Stimulated activated CD4-positive, alpha-beta T cell treated with anti-CD3 and anti-CD28 coated beads, TNF-alpha, amount 100 ng/mL, for 1 hour (primary cell): Measurements from ENCODE around the gene IGSF23.
"Not testable (repeated sequence)": the region's sequence is repeated elsewhere in the genome, so short reads cannot be mapped to it uniquely, and the experiment has no call there.

Source experiments
- DNase-seq, 3 donors: peaks; one replicate each; pipeline ENCODE4 v3.0.0-alpha.2; 2020; ENCODE audit warnings: low read depth in 3 of 3, low spot score in 1 of 3

The IGSF23 gene

GRCh38 chr19:44587963-44588770 is 25.2 kb upstream of the IGSF23 start:
- DNase-seq: no peak

GRCh38 chr19:44588771-44589112 is 24.6 kb upstream of the IGSF23 start:
- no peak for DNase-seq

- DNase-seq: no peak
Measured at GRCh38 chr19:44590245-44591059, 22.9 kb upstream of the IGSF23 start.

GRCh38 chr19:44591340-44591993 is 21.9 kb upstream of the IGSF23 start:
- DNase-seq: not testable (repeated sequence)

- DNase-seq: no peak
Measured at GRCh38 chr19:44592451-44592890, 20.9 kb upstream of the IGSF23 start.

GRCh38 chr19:44593294-44593693 is 20.1 kb upstream of the IGSF23 start:
- DNase-seq: no peak

GRCh38 chr19:44593866-44594266 is 19.5 kb upstream of the IGSF23 start:
- DNase-seq: not testable (repeated sequence)

- DNase-seq: no peak
Measured at GRCh38 chr19:44596428-44597130, 16.8 kb upstream of the IGSF23 start.

GRCh38 chr19:44597131-44597491 is 16.3 kb upstream of the IGSF23 start:
- DNase-seq: no peak

- DNase-seq: no peak
Measured at GRCh38 chr19:44598355-44598754, 15.0 kb upstream of the IGSF23 start.

- no peak for DNase-seq
Measured at GRCh38 chr19:44598880-44599279, 14.5 kb upstream of the IGSF23 start.

GRCh38 chr19:44600466-44600865 is 12.9 kb upstream of the IGSF23 start:
- DNase-seq: no peak

GRCh38 chr19:44602081-44602480 is 11.3 kb upstream of the IGSF23 start:
- DNase-seq: no peak

- DNase-seq: no peak
Measured at GRCh38 chr19:44603201-44603945, 10.0 kb upstream of the IGSF23 start.

GRCh38 chr19:44604241-44604640 is 9.1 kb upstream of the IGSF23 start:
- DNase-seq: no peak

- DNase-seq: no peak
Measured at GRCh38 chr19:44605547-44605946, 7.8 kb upstream of the IGSF23 start.

GRCh38 chr19:44607049-44607448 is 6.3 kb upstream of the IGSF23 start:
- no peak for DNase-seq

GRCh38 chr19:44607917-44608316 is 5.4 kb upstream of the IGSF23 start:
- no peak for DNase-seq

GRCh38 chr19:44608391-44608821 is 5.0 kb upstream of the IGSF23 start:
- no peak for DNase-seq

- DNase-seq: no peak
Measured at GRCh38 chr19:44609219-44609618, 4.1 kb upstream of the IGSF23 start.

- DNase-seq: not testable (repeated sequence)
Measured at GRCh38 chr19:44610497-44610896, 2.9 kb upstream of the IGSF23 start.
